HepG2 (cell line): ENCODE results near the gene DNAI4. TPM values are rescaled to one million over a fixed set of nuclear protein-coding genes. Genes with fewer than 3 reads are reported as not detected.

ENCODE experiments used
- ATAC-seq: fragments of 200-7000 bp; cut with Tn5 transposase; 3 replicates; pipeline ENCODE4 v1.9.1; 2020; ENCODE audit warnings: mild to moderate bottlenecking, moderate library complexity
- BruUV-seq: library from RNA; stranded (reverse); fragments of 400-500 nt; replicated peaks from 2 replicates; lab custom pipeline; 2021; lab: Mats Ljungman, UMichigan
- CTCF ChIA-PET: fragments of 300-600 bp; formaldehyde crosslinking; extraction: SDS; loops from one replicate; lab custom pipeline; 2021; ENCODE audit warnings: low total read pairs, inconsistent platforms, low intra/inter-chr PET ratio; lab: Yijun Ruan, JAX
- POLR2A ChIA-PET: fragments of 350-600 bp; sonication (Branson Sonifier 250); formaldehyde crosslinking; loops from one replicate; lab custom pipeline; 2020; ENCODE audit warnings: antibody characterized with exemption, inconsistent platforms; lab: Yijun Ruan, JAX
- DNase-seq: peaks from one replicate; pipeline ENCODE4 v3.0.0-alpha.2; 2015; ENCODE audit warnings: low spot score
- FAIRE-seq: peaks from 3 replicates; lab custom pipeline; 2011; peaks lifted over from hg19 to GRCh38; lab: Jason Lieb, UNC
- H2AFZ ChIP-seq: one replicate; pipeline ENCODE4 v1.6.1; 2011; ENCODE audit warnings: low read length, inconsistent platforms
- H3K27ac ChIP-seq: fragments of 300-600 bp; 3 replicates; pipeline ENCODE4 v1.8.0; 2011; ENCODE audit warnings: mixed run types, mild to moderate bottlenecking, mixed read lengths, low read length, inconsistent platforms; ENCODE audit not compliant: insufficient read depth; ENCODE audit errors: extremely low read length
- H3K27me3 ChIP-seq, 2 experiments: fragments of 200-600 bp in 1 of 2; 2 replicates in 1 of 2; 3 replicates in 1 of 2; pipeline versions ENCODE4 v1.6.0 to v1.8.0; 2011; ENCODE audit warnings: low read length in 2 of 2, mild to moderate bottlenecking in 2 of 2, moderate library complexity in 2 of 2, inconsistent platforms in 1 of 2; ENCODE audit not compliant: insufficient read depth in 2 of 2, control insufficient read depth in 1 of 2
- H3K36me3 ChIP-seq, 2 experiments: fragments of 200-600 bp in 1 of 2; replicated peaks in 1 of 2; 2 replicates in 1 of 2; 3 replicates in 1 of 2; pipeline versions ENCODE4 v1.5.1 to v1.8.0; 2011; ENCODE audit warnings: low read length in 2 of 2, inconsistent platforms in 1 of 2; ENCODE audit not compliant: insufficient read depth in 2 of 2, control insufficient read depth in 1 of 2
- H3K4me1 ChIP-seq: 2 replicates; pipeline ENCODE4 v1.5.1; 2012; ENCODE audit warnings: low read length, inconsistent platforms; ENCODE audit not compliant: insufficient read depth
- H3K4me2 ChIP-seq: 2 replicates; pipeline ENCODE4 v1.6.0; 2011; ENCODE audit warnings: low read depth, low read length, inconsistent platforms
- H3K4me3 ChIP-seq, 3 experiments: fragments of 200-600 bp in 1 of 3; sonication (generic), shearing (Covaris generic) in 1 of 3; replicated peaks in 1 of 3; 2 replicates each; pipeline ENCODE4 v1.5.1; 2011 to 2016; ENCODE audit warnings: low read length in 3 of 3, inconsistent platforms in 2 of 3, low read depth in 2 of 3, mild to moderate bottlenecking in 2 of 3, control low read depth in 1 of 3, mixed read lengths in 1 of 3; ENCODE audit not compliant: insufficient read depth in 1 of 3
- H3K79me2 ChIP-seq: one replicate; pipeline ENCODE4 v1.6.1; 2011; ENCODE audit warnings: low read length, inconsistent platforms; ENCODE audit not compliant: insufficient read depth
- H3K9ac ChIP-seq: 2 replicates; pipeline ENCODE4 v1.6.0; 2011; ENCODE audit warnings: mild to moderate bottlenecking, low read depth, low read length, inconsistent platforms; ENCODE audit not compliant: insufficient read depth
- H3K9me3 ChIP-seq: 2 replicates; pipeline ENCODE4 v1.5.1; 2012; ENCODE audit warnings: mild to moderate bottlenecking, low read length
- H4K20me1 ChIP-seq: 2 replicates; pipeline ENCODE4 v1.6.0; 2011; ENCODE audit warnings: inconsistent platforms, mild to moderate bottlenecking, low read length, moderate library complexity; ENCODE audit not compliant: insufficient read depth
- ARID2 ChIP-seq: sonication (generic); formaldehyde crosslinking; IDR thresholded peaks from 2 replicates; pipeline ENCODE4 v1.8.1; 2022; ENCODE audit warnings: mild to moderate bottlenecking, missing genetic modification reagents, borderline replicate concordance
- ETV6 ChIP-seq: sonication (generic); formaldehyde crosslinking; conservative IDR thresholded peaks from 2 replicates; pipeline ENCODE4 v1.4.0; 2020; ENCODE audit warnings: missing genetic modification reagents
- KLF15 ChIP-seq: sonication (generic); formaldehyde crosslinking; IDR thresholded peaks from 2 replicates; pipeline ENCODE4 v1.8.1; 2023; ENCODE audit warnings: borderline replicate concordance, mild to moderate bottlenecking, inconsistent platforms, missing genetic modification reagents, mixed read lengths
- MEF2D ChIP-seq: sonication (generic); formaldehyde crosslinking; IDR thresholded peaks from 2 replicates; pipeline ENCODE4 v1.5.1; 2020; ENCODE audit warnings: mild to moderate bottlenecking, missing genetic modification reagents
- PHF8 ChIP-seq: sonication (generic); formaldehyde crosslinking; IDR thresholded peaks from 2 replicates; pipeline ENCODE4 v1.5.0; 2020; ENCODE audit warnings: missing genetic modification reagents
- SMYD3 ChIP-seq: sonication (generic); formaldehyde crosslinking; IDR thresholded peaks from 2 replicates; pipeline ENCODE4 v1.8.1; 2023; ENCODE audit warnings: mild to moderate bottlenecking, missing genetic modification reagents
- SOX6 ChIP-seq, 2 experiments: fragments of 450-650 bp in 1 of 2; sonication (generic) in 1 of 2; formaldehyde crosslinking in 1 of 2; IDR thresholded peaks; 2 replicates each; pipeline versions ENCODE4 v1.4.0 to v1.6.1; 2017 to 2020; ENCODE audit warnings: antibody characterized with exemption in 1 of 2, mild to moderate bottlenecking in 1 of 2, missing genetic modification reagents in 1 of 2
- TCF7 ChIP-seq: sonication (generic); IDR thresholded peaks from 2 replicates; pipeline ENCODE4 v1.6.1; 2016; ENCODE audit warnings: antibody characterized with exemption, low read depth
- TEAD2 ChIP-seq: sonication (generic); formaldehyde crosslinking; IDR thresholded peaks from 2 replicates; pipeline ENCODE4 v1.9.0; 2021; ENCODE audit warnings: missing genetic modification reagents
- THYN1 ChIP-seq: sonication (generic); formaldehyde crosslinking; IDR thresholded peaks from 2 replicates; pipeline ENCODE4 v1.8.1; 2023; ENCODE audit warnings: low read depth, mild to moderate bottlenecking, moderate library complexity, missing genetic modification reagents, borderline replicate concordance
- WGBS: methylation state at CpG from one replicate; pipeline ENCODE4 v1.1.6; 2017; ENCODE audit warnings: low lambda C conversion rate; 5-methylcytosine and 5-hydroxymethylcytosine counted together
- in situ Hi-C: cut with HindIII; loops from 2 replicates; pipeline ENCODE4 v1.10.0; 2017; ENCODE audit warnings: low pct_unique_long_range_greater_than_20kb; ENCODE audit not compliant: extremely low pct_ligation_motif_present
- intact Hi-C: fragments of 100-400 bp; cut with micrococcal nuclease; formaldehyde crosslinking; loops from one replicate; pipeline ENCODE4 v1.10.0; 2022; ENCODE audit not compliant: unreplicated experiment
- polyA plus RNA-seq, 8 experiments: library from polyadenylated mRNA; depleted of rRNA in 3 of 8; stranded (reverse) in 7 of 8; unstranded in 1 of 8; fragments of >200 nt; fragmentation: Illumina TruSeq in 4 of 8; extraction: Trizol in 4 of 8; gene quantifications; 2 replicates each; pipeline versions ENCODE4 v1.2.1 to v1.2.3, GENCODE V29; 2011 to 2016; ENCODE audit warnings: low read depth in 4 of 8, missing spikeins in 1 of 8, mixed read lengths in 1 of 8; ENCODE audit not compliant: insufficient read depth in 1 of 8
- total RNA-seq, 5 experiments: library from RNA; depleted of rRNA; stranded (reverse); fragments of >200 nt; fragmentation: Illumina TruSeq; extraction: Trizol; gene quantifications; 2 replicates each; pipeline ENCODE4 v1.2.3, GENCODE V29; 2016; ENCODE audit warnings: low read depth in 1 of 5
- TF ChIP-seq, protein P1 (sequence below), 2 experiments: sonication (generic) in 1 of 2; formaldehyde crosslinking in 1 of 2; IDR thresholded peaks; 2 replicates each; pipeline versions ENCODE4 v1.4.0 to v1.6.1; 2018 to 2020; ENCODE audit warnings: missing genetic modification reagents in 2 of 2, borderline replicate concordance in 1 of 2, low read depth in 1 of 2, mild to moderate bottlenecking in 1 of 2, missing biosample characterization in 1 of 2
- TF ChIP-seq, protein P2 (sequence below): sonication (generic); formaldehyde crosslinking; IDR thresholded peaks from 2 replicates; pipeline ENCODE4 v1.4.0; 2020; ENCODE audit warnings: mild to moderate bottlenecking, missing genetic modification reagents
- TF ChIP-seq, protein P3 (sequence below): sonication (generic); formaldehyde crosslinking; IDR thresholded peaks from 2 replicates; pipeline ENCODE4 v1.5.0; 2020; ENCODE audit warnings: mild to moderate bottlenecking, missing genetic modification reagents, borderline replicate concordance
- TF ChIP-seq, protein P4 (sequence below): IDR thresholded peaks from 2 replicates; pipeline ENCODE4 v1.6.1; 2016; ENCODE audit warnings: low read depth, control low read depth

Gene DNAI4
- total and polyA plus RNA-seq, 2 of the 13 experiments (the other 11 are each of a cell fraction or from before 2014, with no cell fraction given): 0.04 to 0.08 TPM

DNA sequence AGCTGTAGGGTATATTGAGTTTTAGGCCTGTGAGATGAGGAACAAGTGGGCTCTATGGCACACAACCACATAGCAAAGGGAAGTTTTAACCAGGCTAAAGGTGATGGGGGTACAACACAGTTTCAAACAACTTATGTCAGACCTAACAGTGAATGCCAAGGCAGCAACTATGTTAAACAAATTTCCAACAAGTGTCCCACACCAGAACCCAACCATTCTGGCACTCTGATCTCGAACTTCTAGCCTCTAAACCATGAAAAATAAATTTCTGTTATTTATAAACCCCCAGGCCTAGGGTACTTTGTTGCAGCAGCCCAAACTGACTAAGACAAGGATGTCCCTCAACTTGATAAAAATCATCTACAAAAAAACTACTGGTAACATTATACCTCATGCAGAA, 71.3 kb downstream of the DNAI4 start:
- H2AFZ ChIP-seq: no peak overlapping the region
- H4K20me1 ChIP-seq: no peaks in the 10 kb centered on the region
- H3K36me3 ChIP-seq: no peaks in the 10 kb centered on the region
- H3K4me1 ChIP-seq: no peaks in the 10 kb centered on the region
- in situ Hi-C loops: no loop called here
- no peak for TF ChIP-seq ETV6
- TF ChIP-seq, protein P1, sequence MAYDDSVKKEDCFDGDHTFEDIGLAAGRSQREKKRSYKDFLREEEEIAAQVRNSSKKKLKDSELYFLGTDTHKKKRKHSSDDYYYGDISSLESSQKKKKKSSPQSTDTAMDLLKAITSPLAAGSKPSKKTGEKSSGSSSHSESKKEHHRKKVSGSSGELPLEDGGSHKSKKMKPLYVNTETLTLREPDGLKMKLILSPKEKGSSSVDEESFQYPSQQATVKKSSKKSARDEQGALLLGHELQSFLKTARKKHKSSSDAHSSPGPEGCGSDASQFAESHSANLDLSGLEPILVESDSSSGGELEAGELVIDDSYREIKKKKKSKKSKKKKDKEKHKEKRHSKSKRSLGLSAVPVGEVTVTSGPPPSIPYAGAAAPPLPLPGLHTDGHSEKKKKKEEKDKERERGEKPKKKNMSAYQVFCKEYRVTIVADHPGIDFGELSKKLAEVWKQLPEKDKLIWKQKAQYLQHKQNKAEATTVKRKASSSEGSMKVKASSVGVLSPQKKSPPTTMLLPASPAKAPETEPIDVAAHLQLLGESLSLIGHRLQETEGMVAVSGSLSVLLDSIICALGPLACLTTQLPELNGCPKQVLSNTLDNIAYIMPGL (CRISPR knock-in tag; IDR thresholded peaks at IDR 0.05; ENCODE audit: borderline replicate concordance in 1 of 2, low read depth in 1 of 2): no peak
- TF ChIP-seq THYN1: no peak
- TF ChIP-seq ARID2 (CRISPR knock-in tag): no peak
- TF ChIP-seq TCF7: no peak
- no peak overlapping the region for H3K27ac ChIP-seq
- FAIRE-seq (no peak), ATAC-seq (no peak), DNase-seq (no peak)
- no peak overlapping the region for H3K4me2 ChIP-seq
- no peak overlapping the region for H3K9ac ChIP-seq
- intact Hi-C loops: no loop called here
- H3K27me3 ChIP-seq: no peaks in the 10 kb centered on the region
- 0% methylated on average over 1 of the region's 1 CpG for WGBS
- no peaks in the 10 kb centered on the region for H3K79me2 ChIP-seq
- no peak overlapping the region for H3K4me3 ChIP-seq
- no TSS peak for BruUV-seq
- POLR2A ChIA-PET: no interaction called here
- no peaks in the 10 kb centered on the region for H3K9me3 ChIP-seq
- CTCF ChIA-PET: no interaction called here

DNA sequence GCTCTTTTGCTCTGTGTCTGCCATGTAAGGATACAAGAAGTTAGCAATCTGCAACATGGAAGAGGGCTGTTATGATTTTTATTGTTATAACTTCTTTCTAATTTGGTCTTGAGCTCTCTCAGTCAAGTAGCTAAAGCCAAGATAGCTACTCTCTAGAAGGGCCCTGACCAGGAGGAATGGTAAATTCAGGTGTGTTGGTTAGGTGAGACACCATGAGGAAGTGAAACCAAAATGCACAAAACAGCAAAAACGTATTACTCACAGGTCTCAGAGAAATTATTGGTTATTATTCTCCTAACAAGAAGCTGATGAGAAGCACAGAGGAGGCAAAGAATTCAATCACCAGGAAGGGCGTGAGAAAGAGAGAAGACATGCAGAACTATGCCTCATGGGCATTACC, 71.8 kb downstream of the DNAI4 start:
- Histone ChIP-seq H3K4me2 (no peak overlapping the region; the same call in 1 of the 2 replicates), H3K27me3 (no peaks in the 10 kb centered on the region), H2AFZ (no peak overlapping the region), H3K4me3 (no peak overlapping the region), H3K4me1 (no peaks in the 10 kb centered on the region), H3K27ac (no peak overlapping the region), H3K36me3 (no peaks in the 10 kb centered on the region), H3K9me3 (no peaks in the 10 kb centered on the region), H3K9ac (no peak overlapping the region), H3K79me2 (no peaks in the 10 kb centered on the region), H4K20me1 (no peaks in the 10 kb centered on the region)
- no peak for FAIRE-seq
- in situ Hi-C loops (no loop called here), intact Hi-C loops (no loop called here)
- POLR2A ChIA-PET: no interaction called here
- ATAC-seq: no peak
- BruUV-seq: no TSS peak
- WGBS: 0% methylated on average over 2 of the region's 2 CpGs
- CTCF ChIA-PET: no interaction called here
- DNase-seq: no peak
- TF ChIP-seq, protein P2, sequence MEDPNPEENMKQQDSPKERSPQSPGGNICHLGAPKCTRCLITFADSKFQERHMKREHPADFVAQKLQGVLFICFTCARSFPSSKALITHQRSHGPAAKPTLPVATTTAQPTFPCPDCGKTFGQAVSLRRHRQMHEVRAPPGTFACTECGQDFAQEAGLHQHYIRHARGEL (CRISPR knock-in tag): no peak
- TF ChIP-seq KLF15: no peak
- TF ChIP-seq, protein P3, sequence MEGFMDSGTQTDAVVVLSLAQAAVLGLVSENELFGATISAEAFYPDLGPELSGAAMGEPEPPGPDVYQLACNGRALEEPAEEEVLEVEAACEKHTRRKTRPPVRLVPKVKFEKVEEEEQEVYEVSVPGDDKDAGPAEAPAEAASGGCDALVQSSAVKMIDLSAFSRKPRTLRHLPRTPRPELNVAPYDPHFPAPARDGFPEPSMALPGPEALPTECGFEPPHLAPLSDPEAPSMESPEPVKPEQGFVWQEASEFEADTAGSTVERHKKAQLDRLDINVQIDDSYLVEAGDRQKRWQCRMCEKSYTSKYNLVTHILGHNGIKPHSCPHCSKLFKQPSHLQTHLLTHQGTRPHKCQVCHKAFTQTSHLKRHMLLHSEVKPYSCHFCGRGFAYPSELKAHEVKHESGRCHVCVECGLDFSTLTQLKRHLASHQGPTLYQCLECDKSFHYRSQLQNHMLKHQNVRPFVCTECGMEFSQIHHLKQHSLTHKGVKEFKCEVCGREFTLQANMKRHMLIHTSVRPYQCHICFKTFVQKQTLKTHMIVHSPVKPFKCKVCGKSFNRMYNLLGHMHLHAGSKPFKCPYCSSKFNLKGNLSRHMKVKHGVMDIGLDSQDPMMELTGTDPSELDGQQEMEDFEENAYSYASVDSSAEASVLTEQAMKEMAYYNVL (CRISPR knock-in tag): no peak
- TF ChIP-seq MEF2D (CRISPR knock-in tag): no peak
- TF ChIP-seq SOX6 (IDR thresholded peaks at IDR 0.05): no peak
- TF ChIP-seq SOX6 (CRISPR knock-in tag; IDR thresholded peaks at IDR 0.05): no peak
- no peak for TF ChIP-seq PHF8 (CRISPR knock-in tag)
- TF ChIP-seq, protein P4, sequence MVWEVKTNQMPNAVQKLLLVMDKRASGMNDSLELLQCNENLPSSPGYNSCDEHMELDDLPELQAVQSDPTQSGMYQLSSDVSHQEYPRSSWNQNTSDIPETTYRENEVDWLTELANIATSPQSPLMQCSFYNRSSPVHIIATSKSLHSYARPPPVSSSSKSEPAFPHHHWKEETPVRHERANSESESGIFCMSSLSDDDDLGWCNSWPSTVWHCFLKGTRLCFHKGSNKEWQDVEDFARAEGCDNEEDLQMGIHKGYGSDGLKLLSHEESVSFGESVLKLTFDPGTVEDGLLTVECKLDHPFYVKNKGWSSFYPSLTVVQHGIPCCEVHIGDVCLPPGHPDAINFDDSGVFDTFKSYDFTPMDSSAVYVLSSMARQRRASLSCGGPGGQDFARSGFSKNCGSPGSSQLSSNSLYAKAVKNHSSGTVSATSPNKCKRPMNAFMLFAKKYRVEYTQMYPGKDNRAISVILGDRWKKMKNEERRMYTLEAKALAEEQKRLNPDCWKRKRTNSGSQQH (CRISPR knock-in tag): no peak
- TF ChIP-seq SMYD3 (CRISPR knock-in tag): no peak
- no peak for TF ChIP-seq TEAD2 (CRISPR knock-in tag)
